HG03575 (cell line): ENCODE data around the gene PYCR2.
"Not testable (repeated sequence)": the region's sequence is repeated elsewhere in the genome, so short reads cannot be mapped to it uniquely, and the experiment has no call there.

Experiments used
- ATAC-seq: cut with Tn5 transposase; IDR thresholded peaks from one replicate; pipeline ENCODE4 v1.9.1; 2021; ENCODE audit not compliant: unreplicated experiment, insufficient number of reproducible peaks, low FRiP score; ENCODE audit errors: extremely low read depth

PYCR2 gene

DNA sequence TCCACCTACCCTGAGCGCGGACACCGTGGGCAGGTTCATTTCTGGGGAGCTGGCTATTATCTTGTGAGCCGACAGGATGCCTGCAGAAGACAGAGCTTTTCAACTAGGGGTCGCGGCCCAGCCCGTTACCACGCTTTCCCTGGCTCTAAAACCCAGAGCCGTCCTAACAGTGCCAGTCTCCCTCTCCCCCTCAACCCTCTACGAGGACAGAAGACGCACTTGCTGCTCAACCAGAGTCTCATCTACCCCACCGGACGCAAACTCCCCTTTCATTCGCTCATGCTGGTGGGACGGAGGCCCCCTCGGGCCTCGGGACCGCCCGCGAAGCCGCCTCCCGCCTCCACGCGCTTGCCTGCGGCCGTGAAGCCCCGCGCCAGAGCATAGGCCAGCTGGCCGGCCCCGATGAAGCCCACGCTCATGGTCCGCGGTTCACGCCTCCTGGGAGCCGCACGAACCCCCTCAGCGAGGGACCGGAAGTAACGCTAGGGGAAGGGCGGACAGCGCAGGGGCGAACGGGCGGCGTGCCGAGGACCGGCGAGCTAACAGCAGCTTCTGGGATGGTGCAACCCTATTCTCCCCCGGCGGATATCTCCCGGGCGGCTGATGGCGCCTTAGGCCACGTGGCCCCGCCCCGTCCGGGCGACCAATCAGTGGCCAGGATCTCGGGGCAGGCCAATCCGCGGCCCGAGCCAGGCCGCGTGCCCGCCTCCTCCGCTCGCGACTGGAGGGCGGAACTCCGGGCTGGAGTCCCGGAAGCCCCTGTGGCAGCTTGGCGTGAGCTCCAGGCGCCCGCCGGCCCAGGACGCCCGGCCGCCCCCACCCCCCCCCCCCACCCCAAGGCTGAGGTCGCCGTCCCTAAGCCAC is at the start of gene PYCR2:
Gene PYCR2 (minus strand): TSS at position 559 of the 864 bp plus-strand sequence. CDS start 140 bp downstream, at position 419.
- ATAC-seq: peak; percentile 93

DNA sequence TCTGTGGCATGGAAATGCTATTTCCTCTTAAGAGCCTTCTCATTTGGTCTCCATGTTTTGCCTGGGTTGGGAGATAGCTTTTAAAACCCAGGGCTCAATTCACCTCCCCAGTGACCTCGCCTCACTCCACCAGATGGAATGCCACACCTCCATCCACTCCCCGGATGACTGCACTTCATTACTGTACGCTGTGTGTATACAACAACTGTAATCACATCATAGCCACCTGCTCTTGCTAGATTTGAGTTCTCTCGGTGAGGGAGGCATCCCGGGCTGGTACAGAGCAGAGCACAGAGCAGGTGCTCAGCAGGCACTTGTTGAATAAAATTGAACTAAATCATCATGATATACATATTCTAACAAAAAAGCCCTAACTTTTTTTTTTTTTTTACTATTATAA is 49.1 kb upstream of the PYCR2 start:
- ATAC-seq: no peak

DNA sequence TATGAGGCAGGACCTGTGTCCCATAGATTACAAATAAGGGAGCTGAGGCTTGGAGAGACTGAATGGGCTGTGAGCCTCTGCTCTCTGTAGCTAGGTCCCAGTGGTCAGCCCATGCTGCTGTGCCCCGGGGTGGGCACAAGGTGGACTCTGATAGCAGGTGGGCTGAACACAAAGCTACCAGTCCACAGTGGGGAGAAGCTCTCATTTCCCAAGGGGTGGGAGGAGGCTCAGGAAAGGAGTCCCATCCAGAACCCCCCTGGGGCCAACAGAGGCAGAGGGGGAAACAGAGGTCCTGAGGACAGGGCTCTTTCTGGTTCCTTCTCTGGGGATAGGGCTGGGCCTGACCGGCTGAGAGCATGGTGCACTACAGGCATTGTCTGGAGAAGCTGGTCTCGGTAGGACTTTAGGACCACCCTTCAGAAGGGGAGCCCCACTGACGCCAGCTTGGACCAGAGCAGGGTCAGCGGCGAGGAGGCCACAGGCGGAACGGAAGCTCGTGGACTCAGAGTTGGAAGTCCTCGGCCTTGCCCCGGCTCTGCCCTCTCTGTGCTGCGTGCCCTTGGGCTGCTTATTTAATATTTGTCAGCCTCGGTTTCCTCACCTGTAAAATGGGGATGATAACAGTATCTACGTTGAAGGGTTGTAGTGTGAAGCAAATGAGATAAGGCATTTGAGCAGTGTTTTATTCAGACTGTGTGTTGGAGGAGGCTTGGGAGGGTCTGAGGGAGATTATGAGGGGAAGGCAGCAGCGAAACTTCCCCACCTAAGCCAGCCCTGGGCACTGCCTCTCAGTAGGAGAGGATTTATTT is 48.5 kb upstream of the PYCR2 start:
- no peak for ATAC-seq

DNA sequence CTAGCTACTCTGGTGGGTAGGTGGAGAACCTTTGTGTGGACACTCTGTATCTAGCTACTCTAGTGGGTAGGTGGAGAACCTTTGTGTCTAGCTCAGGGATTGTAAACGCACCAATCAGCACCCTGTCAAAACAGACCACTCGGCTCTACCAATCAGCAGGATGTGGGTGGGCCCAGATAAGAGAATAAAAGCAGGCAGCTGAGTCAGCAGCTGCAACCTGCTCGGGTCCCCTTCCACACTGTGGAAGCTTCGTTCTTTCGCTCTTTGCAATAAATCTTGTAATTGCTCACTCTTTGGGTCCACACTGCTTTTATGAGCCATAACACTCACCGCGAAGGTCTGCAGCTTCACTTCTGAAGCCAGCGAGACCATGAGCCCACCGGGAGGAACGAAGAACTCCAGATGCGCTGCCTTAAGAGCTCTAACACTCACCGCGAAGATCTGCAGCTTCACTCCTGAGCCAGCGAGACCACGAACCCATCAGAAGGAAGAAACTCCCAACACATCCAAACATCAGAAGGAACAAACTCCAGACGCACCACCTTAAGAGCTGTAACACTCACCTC is 46.6 kb upstream of the PYCR2 start:
- not testable (repeated sequence) for ATAC-seq

DNA sequence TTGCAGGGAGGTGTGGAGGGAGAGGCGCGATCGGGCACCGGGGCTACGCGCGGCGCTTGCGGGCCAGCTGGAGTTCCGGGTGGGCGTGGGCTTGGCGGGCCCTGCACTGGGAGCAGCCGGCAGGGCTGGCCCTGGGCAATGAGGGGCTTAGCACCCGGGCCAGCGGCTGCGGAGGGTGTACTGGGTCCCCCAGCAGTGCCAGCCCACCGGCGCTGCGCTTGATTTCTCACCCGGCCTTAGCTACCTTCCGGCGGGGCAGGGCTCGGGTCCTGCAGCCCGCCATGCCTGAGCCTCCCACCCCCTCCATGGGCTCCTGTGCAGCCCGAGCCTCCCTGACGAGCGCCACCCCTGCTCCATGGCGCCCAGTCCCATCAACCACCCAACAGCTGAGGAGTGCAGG is 45.7 kb upstream of the PYCR2 start:
- ATAC-seq: not testable (repeated sequence)

DNA sequence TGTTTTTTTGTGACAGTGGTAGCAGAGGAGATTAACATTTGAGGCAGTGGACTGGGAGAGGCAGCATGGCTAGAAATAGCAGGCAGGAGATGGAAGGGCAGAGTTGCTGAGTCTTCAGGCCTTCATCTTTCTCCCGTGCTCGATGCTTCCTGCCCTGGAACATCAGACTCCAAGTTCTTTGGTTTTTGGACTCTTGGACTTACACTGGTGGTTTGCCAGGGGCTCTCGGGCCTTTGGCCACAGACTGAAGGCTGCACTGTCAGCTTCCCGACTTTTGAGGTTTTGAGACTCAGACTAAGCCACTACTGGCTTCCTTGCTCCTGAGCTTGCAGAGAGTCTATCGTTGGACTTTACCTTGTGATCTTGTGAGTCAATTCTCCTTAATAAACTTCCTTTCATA is 41.2 kb upstream of the PYCR2 start:
- no peak for ATAC-seq

DNA sequence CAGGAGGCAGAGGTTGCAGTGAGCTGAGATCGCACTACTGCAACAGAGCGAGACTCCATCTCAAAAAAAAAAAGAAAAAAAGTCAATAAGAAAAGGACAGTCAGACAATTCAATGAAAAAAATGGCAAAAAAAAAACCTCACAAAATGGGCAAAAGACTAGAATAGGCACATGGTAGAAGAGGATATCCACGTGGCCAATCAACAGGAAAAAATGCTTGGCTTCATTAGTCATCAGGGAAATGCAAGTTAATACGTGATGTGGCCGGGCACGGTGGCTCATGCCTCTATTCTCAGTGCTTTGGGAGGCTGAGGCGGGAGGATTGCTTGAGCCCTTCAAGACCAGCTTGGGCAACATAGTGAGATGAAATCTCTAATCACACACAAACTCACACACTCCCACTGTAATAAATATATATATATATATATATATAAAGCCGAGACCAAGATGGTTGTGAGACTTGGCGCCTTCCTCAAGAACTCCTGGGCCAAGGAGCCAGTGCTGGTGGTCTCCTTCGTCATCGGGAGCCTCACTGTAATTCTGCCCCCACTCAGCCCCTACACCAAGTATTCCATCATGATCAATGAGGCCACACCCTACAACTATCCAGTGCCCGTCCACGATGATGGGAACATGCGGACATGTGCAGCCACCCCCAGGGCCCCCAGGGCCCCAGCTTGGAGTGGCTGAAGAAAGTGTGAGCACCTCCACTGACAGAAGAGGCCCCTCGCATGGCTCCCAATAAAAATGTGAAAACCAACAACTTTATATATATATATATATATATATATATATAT is 39.9 kb upstream of the PYCR2 start:
- no peak for ATAC-seq

DNA sequence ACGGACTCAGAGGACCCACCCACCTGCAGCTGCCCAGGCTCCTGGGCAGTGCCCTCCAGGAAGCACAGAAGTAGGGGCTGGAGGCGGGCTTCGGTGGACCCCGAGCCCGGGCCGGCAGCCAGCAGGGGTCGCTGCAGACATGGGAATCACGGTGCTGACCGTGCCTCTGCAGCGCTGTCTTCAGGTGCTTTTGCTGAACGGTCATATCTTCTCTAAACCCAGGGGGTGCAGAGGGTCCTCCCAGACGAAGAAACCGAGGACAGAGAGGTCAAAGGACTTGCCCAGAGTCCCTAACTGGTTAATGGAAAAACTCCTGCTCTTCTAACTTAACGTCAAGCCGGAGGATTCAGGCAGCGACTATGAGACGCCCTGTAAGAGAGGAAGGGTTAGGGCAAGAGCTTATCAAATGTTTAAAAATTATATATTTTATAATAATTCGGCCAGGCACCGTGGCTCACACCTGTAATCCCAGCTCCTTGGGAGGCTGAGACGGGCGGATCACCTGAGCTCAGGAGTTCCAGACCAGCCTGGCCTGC is 38.5 kb upstream of the PYCR2 start:
- no peak for ATAC-seq

DNA sequence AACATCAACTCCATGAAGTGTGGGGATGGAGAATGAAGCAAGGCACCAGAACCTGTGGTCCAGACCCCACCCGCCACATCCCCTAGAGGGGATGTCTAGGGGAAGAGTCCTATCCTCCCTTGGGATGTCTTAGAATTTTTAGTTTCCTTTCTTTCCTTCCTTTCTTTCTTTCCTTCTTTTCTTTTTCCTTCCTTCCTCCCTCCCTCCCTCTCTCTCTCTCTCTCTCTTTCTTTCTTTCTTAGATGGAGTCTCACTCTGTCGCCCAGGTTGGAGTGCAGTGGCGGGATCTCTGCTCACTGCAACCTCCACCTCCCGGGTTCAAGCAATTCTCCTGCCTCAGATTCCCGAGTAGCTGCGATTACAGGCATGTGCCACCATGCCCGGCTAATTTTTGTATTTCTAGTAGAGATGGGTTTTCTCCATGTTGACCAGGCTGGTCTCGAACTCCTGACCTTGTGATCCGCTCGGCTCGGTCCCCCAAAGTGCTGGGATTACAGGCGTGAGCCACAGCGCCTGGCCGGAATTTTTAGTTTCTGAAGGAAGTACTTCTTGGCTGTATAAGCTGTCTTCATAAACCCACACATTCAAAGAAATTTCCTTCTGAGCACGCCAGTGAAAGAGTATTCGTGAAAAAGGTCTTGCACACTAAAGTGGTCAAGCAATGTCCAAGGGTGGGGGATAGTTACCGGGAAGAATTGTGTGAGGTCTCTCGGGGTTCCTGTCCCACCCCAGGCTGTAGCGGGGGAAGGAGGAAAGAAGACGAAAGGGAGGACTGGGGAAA is 37.8 kb upstream of the PYCR2 start:
- no peak for ATAC-seq

DNA sequence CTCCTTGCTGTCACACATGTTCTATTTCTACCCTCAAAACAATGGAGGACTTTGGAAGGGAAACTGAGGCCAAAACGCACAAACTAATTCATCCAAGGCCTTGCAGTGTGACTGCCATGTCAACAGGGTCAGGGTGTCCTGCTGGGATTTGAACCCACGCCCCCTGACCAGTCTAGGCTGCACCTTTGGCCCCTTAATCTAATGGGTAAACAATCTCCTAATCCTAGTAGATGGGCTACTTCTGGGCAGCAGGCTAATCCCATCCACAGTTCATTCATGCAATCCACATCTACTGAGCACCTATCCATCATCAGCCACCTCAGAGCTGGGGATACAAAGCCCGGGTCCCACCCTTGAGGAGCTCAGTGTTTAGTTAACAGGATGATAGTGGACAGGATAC is 34.0 kb upstream of the PYCR2 start:
- ATAC-seq: no peak

DNA sequence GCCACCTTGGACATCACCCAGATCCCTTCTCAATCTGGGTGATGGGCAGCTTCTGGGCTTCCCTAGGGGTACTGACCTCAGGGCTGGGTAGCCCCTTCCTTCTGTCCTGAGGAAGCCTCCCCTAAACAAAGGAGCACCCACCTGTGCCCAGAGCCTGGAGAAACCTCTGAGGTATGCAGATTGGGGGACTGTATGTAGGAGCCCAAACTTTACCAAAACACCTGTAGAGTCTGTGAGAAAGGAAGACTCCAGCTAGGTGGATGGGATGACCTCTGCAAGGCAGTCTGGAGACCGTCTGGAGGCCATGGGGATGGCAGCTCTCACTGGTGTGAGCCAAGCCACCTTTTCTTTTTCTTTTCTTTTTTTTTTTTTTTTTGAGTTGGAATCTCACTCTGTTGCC is 30.7 kb upstream of the PYCR2 start:
- no peak for ATAC-seq

DNA sequence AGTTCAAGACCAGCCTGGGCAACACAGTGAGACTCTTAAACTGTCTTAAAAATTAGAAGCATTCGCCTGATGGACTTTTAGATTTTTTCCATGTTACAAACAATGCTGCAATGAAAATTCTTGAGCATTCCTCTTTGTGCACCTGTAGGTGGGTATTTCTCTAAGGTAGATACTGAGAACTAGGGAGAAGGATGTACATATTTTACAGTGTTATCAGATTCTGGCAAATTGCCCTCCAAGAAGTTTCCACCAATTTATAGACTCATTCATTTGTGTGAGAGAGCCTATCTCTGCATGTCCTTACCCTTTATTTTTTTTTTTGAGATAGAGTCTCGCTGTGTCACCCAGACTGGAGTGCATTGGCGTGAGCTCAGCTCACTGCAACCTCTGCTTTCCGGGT is 29.3 kb upstream of the PYCR2 start:
- no peak for ATAC-seq

DNA sequence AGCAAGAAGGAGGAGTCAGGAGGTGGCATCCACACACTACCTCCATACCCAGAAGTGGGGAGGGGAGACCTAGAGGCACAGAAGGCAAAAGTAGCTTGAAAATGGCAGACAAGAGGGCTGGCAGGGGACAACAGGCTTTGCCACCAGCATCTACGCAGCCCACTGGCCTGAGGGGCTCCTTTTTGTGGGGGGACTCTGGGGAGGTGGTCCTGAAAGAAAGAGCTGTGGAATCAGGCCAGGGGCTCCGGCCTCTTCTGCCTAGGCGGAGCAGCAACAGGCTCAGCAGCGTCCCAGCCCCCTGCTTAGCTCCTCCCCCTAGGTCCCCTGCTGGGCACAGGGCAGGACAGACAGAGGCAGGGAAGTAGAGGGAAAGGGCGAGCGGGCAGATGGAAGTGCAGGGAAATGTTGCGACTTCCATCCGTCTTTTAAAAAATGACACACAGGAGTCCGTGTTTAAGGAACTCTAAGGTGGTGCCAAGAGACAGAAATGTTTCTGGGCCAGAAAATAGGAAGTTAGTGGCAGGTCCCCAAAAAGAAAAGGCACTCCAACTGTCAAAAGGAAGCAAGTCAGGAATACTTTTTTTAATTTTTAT is 27.0 kb upstream of the PYCR2 start:
- ATAC-seq: no peak

DNA sequence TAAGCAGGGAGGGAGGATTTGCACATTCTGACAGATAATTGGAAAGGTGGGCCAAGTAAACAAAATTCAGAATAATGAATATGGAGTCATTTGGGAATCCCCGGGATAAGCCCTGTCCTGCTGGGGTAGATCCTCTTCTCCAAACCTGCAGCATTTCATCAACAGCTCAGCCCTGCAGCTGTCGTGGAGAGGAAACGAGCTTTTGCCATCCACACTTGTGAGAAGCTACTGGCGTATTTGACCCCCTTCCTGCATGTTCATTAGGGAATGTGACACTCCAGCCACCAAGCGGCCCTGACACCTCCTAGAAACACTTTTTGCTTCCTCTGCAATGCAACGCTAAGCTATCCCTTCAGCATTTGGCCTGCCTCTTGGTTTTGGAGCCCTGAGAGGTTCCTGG is 25.0 kb upstream of the PYCR2 start:
- no peak for ATAC-seq

DNA sequence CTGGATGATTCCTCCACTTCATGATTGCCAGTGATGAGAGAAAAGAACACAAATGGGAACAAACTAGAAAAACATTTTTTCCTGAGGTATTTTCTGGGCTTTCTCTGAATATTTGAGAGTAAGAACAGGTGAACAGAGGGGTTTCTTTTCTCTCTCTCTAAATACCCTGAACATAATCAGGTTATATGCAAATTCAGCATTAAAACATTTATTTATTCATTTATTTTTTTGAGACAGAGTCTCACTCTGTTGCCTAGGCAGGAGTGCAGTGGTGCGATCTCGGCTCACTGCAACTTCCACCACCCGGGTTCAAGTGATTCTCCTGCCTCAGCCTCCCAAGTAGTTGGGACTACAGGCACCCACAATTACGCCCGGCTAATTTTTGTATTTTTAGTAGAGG is 22.8 kb upstream of the PYCR2 start:
- ATAC-seq: no peak

DNA sequence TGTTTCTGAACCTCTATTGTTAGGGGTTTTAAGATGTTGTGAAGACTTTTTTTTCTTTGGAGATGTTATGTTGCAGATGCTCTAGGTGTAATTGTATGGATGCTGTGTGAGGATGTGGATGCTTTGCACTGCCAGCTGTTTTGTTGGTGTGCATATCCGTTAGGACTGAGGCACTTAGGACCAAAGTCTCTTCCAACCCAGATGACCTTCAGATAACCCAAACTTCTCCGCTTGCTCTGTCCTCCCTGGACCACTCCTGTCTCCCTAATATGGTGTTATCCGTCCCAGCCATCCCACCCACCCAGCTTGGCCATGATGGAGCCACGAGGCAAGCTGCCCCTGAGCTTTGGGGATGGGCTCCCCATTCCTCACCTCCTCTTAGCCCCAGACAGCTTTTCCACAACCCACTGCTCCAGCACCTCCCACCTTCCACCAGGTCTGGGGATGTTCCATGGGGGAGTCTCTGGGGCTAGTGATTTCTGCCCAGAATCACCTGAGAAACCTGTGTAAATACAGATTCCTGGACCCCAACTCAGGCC is 22.1 kb upstream of the PYCR2 start:
- ATAC-seq: no peak

DNA sequence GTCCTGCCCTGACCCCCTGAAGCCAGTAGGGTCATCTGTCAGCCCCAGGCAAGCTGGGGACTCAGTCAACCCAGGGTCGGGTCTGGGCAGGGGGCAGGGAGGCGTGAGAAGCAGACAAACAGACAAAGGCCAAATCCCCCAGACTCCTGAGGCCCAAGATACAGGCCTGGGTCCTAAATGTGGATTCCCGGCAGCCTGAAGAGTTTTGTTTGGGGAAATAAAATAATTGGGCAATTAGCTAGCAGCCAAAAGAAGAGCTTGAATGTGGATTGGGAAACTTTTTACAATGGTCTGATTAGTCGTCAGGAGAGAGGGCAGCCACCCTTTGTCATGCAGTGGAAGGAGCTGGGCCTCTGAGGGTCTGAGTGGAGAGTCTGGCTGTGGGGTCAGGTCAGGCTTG is 21.5 kb upstream of the PYCR2 start:
- no peak for ATAC-seq

DNA sequence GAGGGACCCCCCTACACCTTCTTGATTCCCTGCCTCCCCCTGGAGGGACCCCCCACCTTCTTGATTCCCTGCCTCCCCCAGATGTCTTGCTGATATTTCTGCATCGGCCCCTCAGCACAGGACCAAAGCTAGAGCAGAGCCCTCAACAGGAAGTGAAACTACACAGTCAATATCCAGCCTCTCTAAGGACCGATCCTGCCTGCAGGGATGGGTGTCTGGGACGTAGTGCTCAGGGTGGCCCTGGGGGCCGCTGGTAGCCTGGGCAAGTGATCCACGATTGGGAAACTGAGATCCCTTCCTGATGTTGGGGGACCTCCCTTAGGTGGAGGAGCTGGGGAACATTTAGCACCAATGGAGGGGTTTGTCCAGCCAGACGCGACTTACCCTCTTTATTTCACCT is 20.9 kb upstream of the PYCR2 start:
- ATAC-seq: no peak
